Motor neuron (in vitro differentiated cells): ENCODE measurements around the gene PRSS16. TPM values are rescaled to one million over a fixed set of nuclear protein-coding genes. Genes with fewer than 3 reads are reported as not detected.

Source experiments
- ATAC-seq, 8 experiments: fragments of 200-7000 bp; cut with Tn5 transposase; replicated peaks in 6 of 8; 2 replicates each; pipeline ENCODE4 v1.8.0; 2021; ENCODE audit warnings: mild to moderate bottlenecking in 8 of 8, moderate library complexity in 8 of 8
- H3K27ac ChIP-seq, 2 donors: fragments of 250-450 bp; sonication (Bioruptor Pico); 2 replicates each; pipeline ENCODE4 v1.9.0; 2021; ENCODE audit warnings: antibody characterized with exemption in 2 of 2, mild to moderate bottlenecking in 2 of 2, moderate library complexity in 1 of 2
- H3K4me1 ChIP-seq, 2 donors: fragments of 250-450 bp; sonication (Bioruptor Pico); replicated peaks in 1 of 2; 2 replicates each; pipeline ENCODE4 v1.6.1; 2021; ENCODE audit warnings: antibody characterized with exemption in 2 of 2, mild to moderate bottlenecking in 2 of 2, moderate library complexity in 1 of 2
- H3K4me3 ChIP-seq, 5 donors: fragments of 250-450 bp; sonication (Bioruptor Pico); 2 replicates each; pipeline ENCODE4 v1.9.0; 2021; ENCODE audit warnings: antibody characterized with exemption in 5 of 5, mild to moderate bottlenecking in 5 of 5, moderate library complexity in 4 of 5
- whole genome bisulfite sequencing, 10 experiments: fragments of 450-650 bp; shearing (Covaris generic); methylation state at CpG; one replicate each; pipeline ENCODE4 v1.0.0; 2022; 5-methylcytosine and 5-hydroxymethylcytosine counted together
- in situ Hi-C, 9 experiments: fragments of 400-800 bp; cut with MboI; loops; one replicate each; pipeline ENCODE4 v1.15.0; 2021; ENCODE audit warnings: low sequenced_read_pairs in 9 of 9, low pct_unique_long_range_greater_than_20kb in 2 of 9; ENCODE audit not compliant: unreplicated experiment in 9 of 9
- total RNA-seq, 8 experiments: library from RNA; unstranded; fragments of 300-600 nt; gene quantifications; 2 replicates each; pipeline versions ENCODE4 v1.2.3 to v1.2.4, GENCODE V29; 2022

The PRSS16 gene
- total RNA-seq, 8 experiments from 2014 or later, result 0.21 to 2.1 (median 0.79) TPM

DNA sequence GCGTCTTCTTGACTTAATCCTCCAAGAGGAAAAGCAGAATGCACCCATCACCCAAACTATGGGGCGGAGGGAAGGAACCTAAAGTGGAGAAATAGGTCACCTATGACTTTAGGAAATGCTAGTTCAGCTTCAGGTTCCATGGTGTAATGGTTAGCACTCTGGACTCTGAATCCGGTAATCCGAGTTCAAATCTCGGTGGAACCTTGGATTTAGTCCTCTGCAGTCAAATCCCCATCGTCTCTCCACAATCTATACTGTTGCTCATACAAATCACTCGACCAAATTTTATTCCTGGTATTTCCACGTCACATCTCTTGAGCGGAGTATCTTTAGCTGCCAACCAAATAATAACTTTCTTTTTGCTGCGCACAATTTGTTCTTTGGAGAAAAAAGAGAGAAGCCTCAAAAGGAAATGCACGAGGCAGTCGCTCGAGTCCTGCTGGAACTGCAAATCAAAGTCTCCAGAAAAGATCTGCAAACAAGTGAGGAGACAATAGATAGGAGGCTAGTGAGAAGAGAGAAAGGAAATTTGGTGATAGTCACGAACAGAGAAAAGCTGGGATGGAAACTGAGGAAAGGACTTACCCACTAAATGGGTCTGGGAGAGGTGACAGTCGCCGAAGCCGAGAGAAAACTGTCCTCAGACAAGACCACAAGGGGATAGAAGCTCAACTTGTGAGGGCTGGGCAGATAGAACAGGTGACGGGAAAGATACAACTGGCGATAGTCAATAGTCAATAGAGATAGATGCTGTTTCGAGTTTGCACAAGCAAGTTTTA is 48.0 kb downstream of the PRSS16 start:
- Histone ChIP-seq H3K27ac (no peak overlapping the region), H3K4me1 (peaks cover 0 to 5% of the 10 kb centered on the region in 2 donors), H3K4me3 (peak overlapping the region in 2 of 5 donors; percentile 18 to 41)
- ATAC-seq, result peak in 5 of 8 experiments; percentile 63 to 77 (median 68)
- WGBS, 10 experiments, result 0 to 10% (median 3%) methylated on average over 7 to 20 of the region's 20 CpGs
- in situ Hi-C loops, result no loop called here

DNA sequence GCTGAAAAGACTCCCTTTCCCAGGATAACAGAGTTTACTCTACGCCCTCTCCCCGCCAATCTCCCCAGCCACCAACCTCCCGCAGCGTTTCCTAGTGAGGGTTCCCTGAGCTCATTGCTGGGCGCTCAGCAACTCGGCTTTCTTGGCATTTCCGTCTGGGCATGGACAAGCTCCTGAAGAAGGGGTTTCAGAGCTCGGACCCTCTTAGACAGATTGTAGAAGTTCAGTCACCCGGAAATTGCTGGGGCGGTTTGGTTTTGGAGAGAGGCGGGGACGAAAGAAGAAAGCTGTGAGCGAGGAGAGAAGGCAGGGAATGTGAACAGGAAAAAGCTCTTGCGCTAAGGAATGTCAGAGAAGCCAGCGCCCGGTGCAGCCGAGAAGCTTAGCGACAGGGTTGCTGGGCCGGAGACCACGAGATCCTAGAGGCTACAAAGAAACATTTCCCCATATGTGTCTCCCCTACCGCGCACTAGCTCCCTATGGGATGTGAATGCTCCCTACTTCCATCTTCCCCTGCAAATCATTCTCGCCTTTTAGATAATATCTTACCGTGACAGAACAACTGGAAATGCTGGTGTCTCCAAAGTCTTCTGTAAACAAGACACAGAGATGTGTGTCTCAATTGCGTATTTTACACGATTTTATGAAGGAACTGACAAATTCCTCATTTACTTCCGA is 48.7 kb downstream of the PRSS16 start:
- WGBS, 10 experiments, result 0 to 4% (median 3%) methylated on average over 3 to 24 of the region's 27 CpGs; no CpG with 5 or more reads in 1 of the 10 experiments
- H3K27ac ChIP-seq, result no peak overlapping the region
- ATAC-seq, result peak in 5 of 8 experiments; percentile 23 to 75 (median 59)
- in situ Hi-C loops, result no loop called here
- peaks cover 0 to 5% of the 10 kb centered on the region in 2 donors for H3K4me1 ChIP-seq
- peak overlapping the region in 2 of 5 donors; percentile 18 to 41 for H3K4me3 ChIP-seq

DNA sequence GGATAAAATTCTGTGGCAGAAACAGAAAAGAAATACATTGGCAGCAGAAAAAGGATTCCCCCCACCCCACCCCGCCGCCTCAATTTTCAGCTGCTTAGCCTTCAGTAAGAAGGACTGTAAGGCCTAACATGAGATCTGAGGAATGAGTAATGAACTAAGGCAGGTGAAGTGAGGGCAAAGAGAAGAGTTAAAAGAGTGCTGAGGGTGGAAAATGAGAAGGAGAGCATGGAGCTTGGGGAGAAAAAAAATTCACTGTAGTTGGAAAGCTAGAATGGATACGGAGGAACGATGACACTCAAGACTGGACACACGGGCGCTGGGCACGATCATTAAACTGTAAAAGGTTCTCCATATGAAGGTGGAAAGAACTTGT is 50.0 kb downstream of the PRSS16 start:
- in situ Hi-C loops, result no loop called here
- H3K4me3 ChIP-seq, result peak overlapping the region in 1 of 5 donors; percentile 41
- ATAC-seq, result peak in 1 of 8 experiments; percentile 5
- 0 to 45% (median 10%) methylated on average over 2 to 7 of the region's 7 CpGs; no CpG with 5 or more reads in 1 of the 10 experiments for WGBS, 10 experiments
- H3K27ac ChIP-seq, result no peak overlapping the region
- peaks cover 0 to 5% of the 10 kb centered on the region in 2 donors for H3K4me1 ChIP-seq

DNA sequence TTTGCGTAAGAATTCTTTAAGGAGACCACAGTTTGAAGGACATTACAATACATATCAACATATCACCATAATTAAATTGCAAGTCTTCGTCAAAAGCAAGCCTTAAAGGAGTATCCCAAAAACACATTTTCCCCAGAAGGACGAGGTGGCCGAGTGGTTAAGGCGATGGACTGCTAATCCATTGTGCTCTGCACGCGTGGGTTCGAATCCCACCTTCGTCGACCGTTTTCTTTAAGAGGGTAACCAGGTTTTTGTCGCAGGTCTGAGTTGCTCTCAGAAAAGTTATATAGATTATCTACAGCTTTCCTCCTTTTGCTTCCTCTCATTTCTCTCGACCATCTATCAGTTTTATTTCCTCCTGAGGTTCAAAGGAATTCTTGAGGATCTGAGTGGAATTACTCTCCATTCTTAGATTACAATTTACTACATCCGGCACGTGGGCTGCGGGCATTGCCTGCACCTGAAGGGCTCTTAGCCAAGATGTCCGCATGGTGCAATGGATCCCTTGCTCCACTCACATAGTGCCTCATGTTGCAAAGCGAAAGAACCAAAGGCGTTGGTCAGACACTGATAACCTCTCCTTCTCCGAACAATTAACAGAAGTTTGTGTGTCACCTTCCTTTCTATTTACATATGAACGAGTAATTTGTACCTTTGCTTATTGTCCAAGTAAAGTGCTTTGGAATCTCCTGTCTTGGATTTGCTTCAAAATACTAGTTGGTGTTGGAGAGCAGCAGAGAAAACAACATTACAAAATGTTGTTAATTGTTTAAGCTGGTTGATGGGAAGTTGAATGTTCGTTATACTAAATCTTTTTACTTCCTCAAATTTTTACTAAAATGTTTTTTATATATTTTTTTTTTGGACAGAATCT is 50.6 kb downstream of the PRSS16 start:
- Histone ChIP-seq H3K4me3 (peak overlapping the region in 1 of 5 donors; percentile 1), H3K27ac (no peak overlapping the region), H3K4me1 (peaks cover 0 to 5% of the 10 kb centered on the region in 2 donors)
- ATAC-seq, result peak in 3 of 8 experiments; percentile 26 to 45 (median 33)
- 10 to 69% (median 23%) methylated on average over 2 to 22 of the region's 22 CpGs for WGBS, 10 experiments
- in situ Hi-C loops, result no loop called here

DNA sequence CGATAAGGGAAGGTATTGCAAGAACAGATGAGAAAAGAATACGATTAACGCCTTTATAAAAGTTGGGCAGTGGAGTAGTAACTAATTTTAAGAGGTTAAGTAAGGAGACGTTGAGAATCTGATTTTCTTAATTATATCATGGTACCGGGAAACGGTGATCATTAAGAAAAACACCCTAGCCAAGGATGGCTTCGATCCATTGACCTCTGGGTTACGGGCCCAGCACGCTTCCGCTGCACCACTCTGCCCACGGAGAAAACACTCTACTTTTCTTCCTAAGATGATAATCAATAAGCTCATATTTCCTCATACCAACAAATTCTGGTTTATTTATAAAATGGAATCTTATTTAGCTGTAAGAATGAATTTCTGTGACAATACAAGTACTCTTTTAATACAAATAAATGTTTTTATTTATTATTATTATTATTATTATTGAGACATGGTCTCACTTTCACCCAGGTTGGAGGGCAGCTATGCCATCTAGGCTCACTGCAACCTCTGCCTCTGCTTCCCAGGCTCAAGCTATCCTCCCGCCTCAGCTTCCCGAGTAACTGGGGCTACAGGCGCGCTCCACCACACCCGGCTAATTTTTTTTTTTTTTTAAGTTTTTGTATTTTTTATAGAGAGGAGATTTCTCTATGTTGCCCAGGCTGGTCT is 56.2 kb downstream of the PRSS16 start:
- H3K4me3 ChIP-seq, result no peak overlapping the region
- no peak overlapping the region for H3K27ac ChIP-seq
- ATAC-seq, result peak in 2 of 8 experiments; percentile 44 to 56
- 2 to 77% (median 52%) methylated on average over 7 to 15 of the region's 16 CpGs for WGBS, 10 experiments
- in situ Hi-C loops, result no loop called here
- no peaks in the 10 kb centered on the region for H3K4me1 ChIP-seq

Other genes starting within 250 kb of the PRSS16 start
- gene POM121L2, start 64.6 kb downstream of the PRSS16 start, total RNA-seq, result under 1 TPM in 6 of 8 experiments, not detected in 2; 0.09 to 0.71 (median 0.16) TPM
- gene ZNF391, start 141.1 kb downstream of the PRSS16 start, total RNA-seq, result 10 to 100 TPM in 1 of 8 experiments, 1 to 10 TPM in 6, under 1 TPM in 1; 0.20 to 12.7 (median 6.5) TPM
- 10 to 100 TPM in 5 of 8 experiments, 1 to 10 TPM in 3; 5.0 to 17.7 (median 13.7) TPM for gene ZNF184, start 225.4 kb downstream of the PRSS16 start, total RNA-seq